ENCODE data around the gene CLEC18B. TPM values are rescaled to one million over a fixed set of nuclear protein-coding genes. Genes with fewer than 3 reads are reported as not detected.
"Not testable (repeated sequence)": the region's sequence is repeated elsewhere in the genome, so short reads cannot be mapped to it uniquely, and the experiment has no call there.

The CLEC18B gene
- total RNA-seq, 1 donor from 2014 or later: 3.4 TPM

GRCh38 chr16:74372953-74373846, 48.1 kb downstream of the CLEC18B start:
- Histone ChIP-seq H3F3A (ENCODE audit: low read depth) (no peaks in the 10 kb centered on the region), H3K27me3 (no peaks in the 10 kb centered on the region), H3K4me2 (no peak overlapping the region), H3K4me1 (no peaks in the 10 kb centered on the region), H3K9ac (no peak overlapping the region), H4K20me1 (ENCODE audit: low read depth) (no peaks in the 10 kb centered on the region), H3K27ac (no peak overlapping the region), H3K9me3 (ENCODE audit: low read depth) (no peaks in the 10 kb centered on the region), H2AFZ (replicated peaks) (no peak overlapping the region), H3K36me3 (no peaks in the 10 kb centered on the region), H3K79me2 (ENCODE audit: low read depth) (no peaks in the 10 kb centered on the region), H3K4me3 (no peak overlapping the region)
- TF ChIP-seq EZH2 (IDR thresholded peaks at IDR 0.05): no peak
- TF ChIP-seq EZH2phosphoT487 (IDR thresholded peaks at IDR 0.05): no peak
- no peak for TF ChIP-seq CTCF (IDR thresholded peaks at IDR 0.05)
- no peaks in the 10 kb centered on the region for H3K36me3 Mint-ChIP-seq
- no peaks in the 10 kb centered on the region for H3K9me3 Mint-ChIP-seq
- no peak for DNase-seq (ENCODE audit: low spot score)
- H3K4me1 Mint-ChIP-seq: no peaks in the 10 kb centered on the region
- no peak overlapping the region for H3K27ac Mint-ChIP-seq
- no peak overlapping the region for H3K4me3 Mint-ChIP-seq
- H3K27me3 Mint-ChIP-seq (ENCODE audit: insufficient read depth, low read depth): peaks cover 2% of the 10 kb centered on the region

- H3K4me1 ChIP-seq: no peaks in the 10 kb centered on the region
- H2AFZ ChIP-seq (replicated peaks): no peak overlapping the region
- TF ChIP-seq EZH2 (IDR thresholded peaks at IDR 0.05): no peak
- TF ChIP-seq EZH2phosphoT487 (IDR thresholded peaks at IDR 0.05): no peak
- no peak for TF ChIP-seq CTCF (IDR thresholded peaks at IDR 0.05)
- H3K27me3 ChIP-seq: no peaks in the 10 kb centered on the region
- H4K20me1 ChIP-seq (ENCODE audit: low read depth): no peaks in the 10 kb centered on the region
- H3K4me3 Mint-ChIP-seq: no peak overlapping the region
- peaks cover 2% of the 10 kb centered on the region for H3K27me3 Mint-ChIP-seq (ENCODE audit: insufficient read depth, low read depth)
- H3K4me2 ChIP-seq: no peak overlapping the region
- no peaks in the 10 kb centered on the region for H3K36me3 Mint-ChIP-seq
- no peak overlapping the region for H3K27ac Mint-ChIP-seq
- peak overlapping the region; percentile 39 for H3K9ac ChIP-seq
- H3K27ac ChIP-seq: no peak overlapping the region
- no peaks in the 10 kb centered on the region for H3K9me3 Mint-ChIP-seq
- no peaks in the 10 kb centered on the region for H3K9me3 ChIP-seq (ENCODE audit: low read depth)
- peaks cover 3% of the 10 kb centered on the region for H3K79me2 ChIP-seq (ENCODE audit: low read depth)
- H3K36me3 ChIP-seq: no peaks in the 10 kb centered on the region
- H3K4me3 ChIP-seq: no peak overlapping the region
- H3F3A ChIP-seq (ENCODE audit: low read depth): no peaks in the 10 kb centered on the region
- H3K4me1 Mint-ChIP-seq: peaks cover 2% of the 10 kb centered on the region
- no peak for DNase-seq (ENCODE audit: low spot score)
Measured at GRCh38 chr16:74372369-74372768, 48.9 kb downstream of the CLEC18B start.

GRCh38 chr16:74370338-74371135, 50.7 kb downstream of the CLEC18B start:
- H3K27me3 Mint-ChIP-seq (ENCODE audit: insufficient read depth, low read depth); H3K27me3 ChIP-seq; H3K27ac ChIP-seq; H3K9ac ChIP-seq; H3K36me3 ChIP-seq; H3K4me3 ChIP-seq; H3K4me2 ChIP-seq; DNase-seq (ENCODE audit: low spot score); H3K36me3 Mint-ChIP-seq; H3K4me3 Mint-ChIP-seq; H3K27ac Mint-ChIP-seq; H4K20me1 ChIP-seq (ENCODE audit: low read depth); H3K4me1 ChIP-seq; H2AFZ ChIP-seq (replicated peaks); H3K9me3 ChIP-seq (ENCODE audit: low read depth); H3F3A ChIP-seq (ENCODE audit: low read depth); H3K4me1 Mint-ChIP-seq; H3K9me3 Mint-ChIP-seq: not testable (repeated sequence)
- peaks cover 22% of the 10 kb centered on the region for H3K79me2 ChIP-seq (ENCODE audit: low read depth)

- H3K27ac ChIP-seq; H3K36me3 Mint-ChIP-seq; H3K4me1 Mint-ChIP-seq; H3K27me3 Mint-ChIP-seq (ENCODE audit: insufficient read depth, low read depth); H3K27ac Mint-ChIP-seq; H3K36me3 ChIP-seq; H3K9me3 Mint-ChIP-seq; H3K4me1 ChIP-seq; H3F3A ChIP-seq (ENCODE audit: low read depth); H3K27me3 ChIP-seq; H3K9me3 ChIP-seq (ENCODE audit: low read depth): not testable (repeated sequence)
- H3K4me3 Mint-ChIP-seq: peak overlapping the region; percentile 92
- peak overlapping the region; percentile 84 for H3K4me3 ChIP-seq
- peaks cover 15% of the 10 kb centered on the region for H4K20me1 ChIP-seq (ENCODE audit: low read depth)
- H3K4me2 ChIP-seq: peak overlapping the region; percentile 87
- peaks cover 43% of the 10 kb centered on the region for H3K79me2 ChIP-seq (ENCODE audit: low read depth)
- H2AFZ ChIP-seq (replicated peaks): peak overlapping the region; percentile 66
- DNase-seq (ENCODE audit: low spot score): peak; percentile 90
- H3K9ac ChIP-seq: peak overlapping the region; percentile 66
Measured at GRCh38 chr16:74368002-74368911, 53.0 kb downstream of the CLEC18B start.

GRCh38 chr16:74367469-74368001, 53.7 kb downstream of the CLEC18B start:
- not testable (repeated sequence) for H3K27ac ChIP-seq; H3K4me1 Mint-ChIP-seq; H3K27me3 Mint-ChIP-seq (ENCODE audit: insufficient read depth, low read depth); H3K36me3 ChIP-seq; H3K27me3 ChIP-seq; H3F3A ChIP-seq (ENCODE audit: low read depth); H3K9me3 Mint-ChIP-seq; H3K36me3 Mint-ChIP-seq; H3K9me3 ChIP-seq (ENCODE audit: low read depth); H3K4me1 ChIP-seq
- H3K4me3 Mint-ChIP-seq: peak overlapping the region; percentile 92
- H3K27ac Mint-ChIP-seq: peak overlapping the region; percentile 80
- H3K4me2 ChIP-seq: peak overlapping the region; percentile 87
- peak; percentile 48 for DNase-seq (ENCODE audit: low spot score)
- peaks cover 17% of the 10 kb centered on the region for H4K20me1 ChIP-seq (ENCODE audit: low read depth)
- H3K9ac ChIP-seq: peak overlapping the region; percentile 66
- H3K79me2 ChIP-seq (ENCODE audit: low read depth): peaks cover 51% of the 10 kb centered on the region
- peak overlapping the region; percentile 66 for H2AFZ ChIP-seq (replicated peaks)
- H3K4me3 ChIP-seq: peak overlapping the region; percentile 84
